ENCODE measurements around the gene C10orf71. TPM values are rescaled to one million over a fixed set of nuclear protein-coding genes. Genes with fewer than 3 reads are reported as not detected.

Gene C10orf71
- total and polyA plus RNA-seq, 2 of the 8 experiments (the other 6 are each of a cell fraction or from before 2014, with no cell fraction given): not detected

GRCh38 chr10:49287689-49288340 lies 11.2 kb upstream of the C10orf71 start (continued):
- TF ChIP-seq CTBP2 (IDR thresholded peaks at IDR 0.05; ENCODE audit: borderline replicate concordance, insufficient read depth, insufficient read length, low read length) (no peak), HDAC6 (IDR thresholded peaks at IDR 0.05; ENCODE audit: low read depth, low read length) (no peak), NANOG (IDR thresholded peaks at IDR 0.05; ENCODE audit: insufficient read depth, low read depth, low read length, poor library complexity, severe bottlenecking) (no peak), SP2 (IDR thresholded peaks at IDR 0.05; ENCODE audit: low read length) (no peak), CTCF (IDR thresholded peaks at IDR 0.05; ENCODE audit: control extremely low read depth in 1 of 3, insufficient read depth in 1 of 3, low read depth in 1 of 3, low read length in 3 of 3) (no peak)
